ENCODE measurements around the gene FRMPD1. TPM values are rescaled to one million over a fixed set of nuclear protein-coding genes. Genes with fewer than 3 reads are reported as not detected.
A peak's percentile ranks its signal among the peaks of the same experiment; 100 is the strongest.

FRMPD1 gene
- total RNA-seq, 4 donors from 2014 or later, result 0.04 to 0.18 TPM; not detected in 2

- no peaks in the 10 kb centered on the region for H3K4me1 ChIP-seq
- H3K27me3 ChIP-seq, result peaks cover 0 to 45% (median 0%) of the 10 kb centered on the region in 4 donors
- 57 to 81% methylated on average over 3 of the region's 3 CpGs for WGBS, 2 donors
- DNase-seq, result no peak
- intact Hi-C loops (cut with DNase I), result no loop called here
- no peaks in the 10 kb centered on the region for H3K36me3 ChIP-seq
- no peak overlapping the region for H3K4me3 ChIP-seq
- no peak overlapping the region for H3K27ac ChIP-seq
- no peak for TF ChIP-seq CTCF (IDR thresholded peaks at IDR 0.05)
- H3K9me3 ChIP-seq, result no peaks in the 10 kb centered on the region
These were observed 10.5 kb upstream of the FRMPD1 start for GRCh38 chr9:37640246-37640645.

GRCh38 chr9:37641331-37641730, 9.4 kb upstream of the FRMPD1 start:
- 67 to 70% methylated on average over 3 of the region's 3 CpGs for WGBS, 2 donors
- intact Hi-C loops (cut with DNase I), result no loop called here
- Histone ChIP-seq H3K27ac (no peak overlapping the region), H3K27me3 (peaks cover 0 to 45% (median 0%) of the 10 kb centered on the region in 4 donors), H3K36me3 (no peaks in the 10 kb centered on the region), H3K4me1 (no peaks in the 10 kb centered on the region), H3K9me3 (no peaks in the 10 kb centered on the region), H3K4me3 (no peak overlapping the region)
- DNase-seq, result no peak
- TF ChIP-seq POLR2A (IDR thresholded peaks at IDR 0.05), result no peak
- no peak for TF ChIP-seq CTCF (IDR thresholded peaks at IDR 0.05)

GRCh38 chr9:37643214-37643613, 7.5 kb upstream of the FRMPD1 start:
- Histone ChIP-seq H3K36me3 (no peaks in the 10 kb centered on the region), H3K9me3 (no peaks in the 10 kb centered on the region), H3K27ac (no peak overlapping the region), H3K4me1 (no peaks in the 10 kb centered on the region), H3K4me3 (no peak overlapping the region), H3K27me3 (peaks cover 0 to 57% (median 0%) of the 10 kb centered on the region in 4 donors)
- intact Hi-C loops (cut with DNase I), result no loop called here
- TF ChIP-seq POLR2A (IDR thresholded peaks at IDR 0.05), result no peak
- no peak for TF ChIP-seq CTCF (IDR thresholded peaks at IDR 0.05)
- no peak for DNase-seq

- H3K27me3 ChIP-seq, result peaks cover 0 to 83% (median under 1%) of the 10 kb centered on the region in 4 donors
- intact Hi-C loops (cut with DNase I), result no loop called here
- no peak overlapping the region for H3K4me3 ChIP-seq
- H3K4me1 ChIP-seq, result peaks cover under 1 to 8% (median 6%) of the 10 kb centered on the region in 3 donors
- DNase-seq, result no peak
- no peak overlapping the region for H3K27ac ChIP-seq
- H3K9me3 ChIP-seq, result no peaks in the 10 kb centered on the region
- TF ChIP-seq CTCF (IDR thresholded peaks at IDR 0.05), result no peak
- no peaks in the 10 kb centered on the region for H3K36me3 ChIP-seq
- 61 to 68% methylated on average over 5 of the region's 5 CpGs for WGBS, 2 donors
These were observed 4.7 kb upstream of the FRMPD1 start for GRCh38 chr9:37645903-37646506.

GRCh38 chr9:37650299-37650872, 368 bp upstream of the FRMPD1 start:
- TF ChIP-seq CTCF (IDR thresholded peaks at IDR 0.05) (no peak), POLR2A (IDR thresholded peaks at IDR 0.05) (no peak)
- peak overlapping the region in 3 of 4 donors; percentile 40 to 73 (median 58) for H3K4me3 ChIP-seq
- H3K4me1 ChIP-seq, result peaks cover 5 to 19% (median 6%) of the 10 kb centered on the region in 3 donors
- 44 to 51% methylated on average over 8 to 17 of the region's 45 CpGs for WGBS, 2 donors
- no peaks in the 10 kb centered on the region for H3K36me3 ChIP-seq
- H3K27ac ChIP-seq, result no peak overlapping the region
- intact Hi-C loops (cut with DNase I), result loop anchor here (10.0 kb wide), 1 partner anchor 64 kb away; no protein-coding TSS in a partner anchor
- peaks cover 0 to 96% (median 5%) of the 10 kb centered on the region in 4 donors for H3K27me3 ChIP-seq
- no peaks in the 10 kb centered on the region for H3K9me3 ChIP-seq
- DNase-seq, result no peak
